Endothelial cell of umbilical vein (primary cell): ENCODE data around the gene ARHGEF16. TPM values are rescaled to one million over a fixed set of nuclear protein-coding genes. Genes with fewer than 3 reads are reported as not detected.

Source experiments
- BruUV-seq: library from RNA; stranded (reverse); fragments of 400-500 nt; replicated peaks from 2 replicates; lab custom pipeline; 2021; lab: Mats Ljungman, UMichigan
- CTCF ChIA-PET: fragments of 300-600, 350-600 bp; sonication (Branson Sonifier 250); formaldehyde crosslinking; loops from one replicate; lab custom pipeline; 2021; ENCODE audit warnings: antibody characterized with exemption, inconsistent platforms; lab: Charles Lee
- POLR2A ChIA-PET: fragments of 300-600, 350-600 bp; sonication (Branson Sonifier 250); formaldehyde crosslinking; loops from one replicate; lab custom pipeline; 2021; ENCODE audit warnings: antibody characterized with exemption, inconsistent platforms; lab: Charles Lee
- DNase-seq: peaks from one replicate; pipeline ENCODE4 v3.0.0-alpha.2; 2011; ENCODE audit warnings: low read depth, low spot score
- FAIRE-seq: peaks from 2 replicates; lab custom pipeline; 2011; peaks lifted over from hg19 to GRCh38; lab: Jason Lieb, UNC
- H2AFZ ChIP-seq: 2 replicates; pipeline ENCODE4 v1.6.0; 2012; ENCODE audit warnings: low read depth, low read length, control low read depth, inconsistent platforms
- H3K27ac ChIP-seq: 2 replicates; pipeline ENCODE4 v1.5.1; 2011; ENCODE audit warnings: low read depth, mild to moderate bottlenecking, control low read depth, low read length, moderate library complexity; ENCODE audit not compliant: insufficient read depth
- H3K27me3 ChIP-seq, 2 experiments: 2 replicates each; pipeline versions ENCODE4 v1.6.0 to v1.6.1; 2011; ENCODE audit warnings: low read length in 2 of 2, mixed read lengths in 1 of 2; ENCODE audit not compliant: control insufficient read depth in 2 of 2, insufficient read depth in 2 of 2
- H3K36me3 ChIP-seq, 2 experiments: 2 replicates in 1 of 2; 3 replicates in 1 of 2; pipeline ENCODE4 v1.5.1; 2011; ENCODE audit warnings: low read length in 2 of 2, mild to moderate bottlenecking in 1 of 2, moderate library complexity in 1 of 2; ENCODE audit not compliant: control insufficient read depth in 2 of 2, insufficient read depth in 2 of 2; ENCODE audit errors: extremely low read depth in 1 of 2
- H3K4me1 ChIP-seq: 3 replicates; pipeline ENCODE4 v1.5.1; 2011; ENCODE audit warnings: mild to moderate bottlenecking, low read length; ENCODE audit not compliant: control insufficient read depth, insufficient read depth; ENCODE audit errors: extremely low read depth
- H3K4me2 ChIP-seq: 2 replicates; pipeline ENCODE4 v1.6.1; 2011; ENCODE audit warnings: low read length, control low read depth, mixed read lengths; ENCODE audit not compliant: insufficient read depth
- H3K4me3 ChIP-seq, 3 experiments: fragments of 200-600 bp in 1 of 3; sonication (generic), shearing (Covaris generic) in 1 of 3; replicated peaks in 1 of 3; 2 replicates each; pipeline ENCODE4 v1.5.1; 2011 to 2016; ENCODE audit warnings: control low read depth in 3 of 3, low read length in 3 of 3, mild to moderate bottlenecking in 2 of 3, inconsistent platforms in 1 of 3, low read depth in 1 of 3, moderate library complexity in 1 of 3; ENCODE audit not compliant: insufficient read depth in 1 of 3
- H3K79me2 ChIP-seq: 2 replicates; pipeline ENCODE4 v1.6.0; 2012; ENCODE audit warnings: low read length, inconsistent platforms; ENCODE audit not compliant: control insufficient read depth, insufficient read depth
- H3K9ac ChIP-seq: replicated peaks from 2 replicates; pipeline ENCODE3; 2011; ENCODE audit warnings: low read length, control low read depth; ENCODE audit not compliant: insufficient read depth; ENCODE audit errors: extremely low read depth
- H3K9me1 ChIP-seq: replicated peaks from 3 replicates; pipeline ENCODE4 v1.6.0; 2011; ENCODE audit warnings: mild to moderate bottlenecking, low read length; ENCODE audit not compliant: control insufficient read depth, insufficient read depth; ENCODE audit errors: extremely low read depth
- H3K9me3 ChIP-seq: replicated peaks from 2 replicates; pipeline ENCODE4 v1.5.1; 2012; ENCODE audit warnings: low read length, inconsistent platforms; ENCODE audit not compliant: control insufficient read depth, insufficient read depth
- H4K20me1 ChIP-seq: replicated peaks from 2 replicates; pipeline ENCODE3; 2011; ENCODE audit warnings: mild to moderate bottlenecking, low read length; ENCODE audit not compliant: control insufficient read depth, insufficient read depth; ENCODE audit errors: extremely low read depth
- JUN ChIP-seq: IDR thresholded peaks from 2 replicates; pipeline ENCODE4 v1.6.1; 2011; ENCODE audit warnings: borderline replicate concordance, low read depth; ENCODE audit not compliant: insufficient read length, insufficient read depth
- MYC ChIP-seq: IDR thresholded peaks from one replicate; pipeline ENCODE4 v1.6.1; 2011; ENCODE audit warnings: mild to moderate bottlenecking, low read depth, low read length
- dilution Hi-C: fragments of 300-500 bp; cut with MboI; formaldehyde crosslinking; loops from one replicate; pipeline ENCODE4 v1.15.0; 2019; ENCODE audit warnings: low sequenced_read_pairs; ENCODE audit not compliant: extremely low pct_ligation_motif_present
- intact Hi-C: fragments of 100-400 bp; cut with micrococcal nuclease; formaldehyde crosslinking; loops from one replicate; pipeline ENCODE4 v1.10.0; 2022
- polyA plus RNA-seq, 4 experiments: library from polyadenylated mRNA; depleted of rRNA in 3 of 4; stranded (reverse) in 3 of 4; unstranded in 1 of 4; fragments of >200 nt; gene quantifications; 2 replicates each; pipeline versions ENCODE4 v1.2.1 to v1.2.3, GENCODE V29; 2011 to 2012; ENCODE audit warnings: missing spikeins in 1 of 4
- total RNA-seq: library from RNA; stranded (reverse); gene quantifications from 2 replicates; pipeline ENCODE4 v1.2.3, GENCODE V29; 2021
- TF ChIP-seq, protein P1 (sequence below), 2 donors: IDR thresholded peaks; 1 replicate in 1 of 2; 2 replicates in 1 of 2; pipeline ENCODE4 v1.5.1; 2011; ENCODE audit warnings: low read length in 2 of 2, mild to moderate bottlenecking in 2 of 2, moderate library complexity in 2 of 2, control low read depth in 1 of 2, inconsistent platforms in 1 of 2, low read depth in 1 of 2; ENCODE audit not compliant: insufficient read depth in 1 of 2; ENCODE audit errors: extremely low read depth in 1 of 2
- TF ChIP-seq, protein P2 (sequence below): IDR thresholded peaks from 2 replicates; pipeline ENCODE4 v1.6.1; 2011; ENCODE audit not compliant: insufficient read depth, insufficient read length

Gene ARHGEF16
- total and polyA plus RNA-seq, 2 donors (not counting 3 experiments of a cell fraction or from before 2014, with no cell fraction given): 0.52 to 1.3 TPM

DNA sequence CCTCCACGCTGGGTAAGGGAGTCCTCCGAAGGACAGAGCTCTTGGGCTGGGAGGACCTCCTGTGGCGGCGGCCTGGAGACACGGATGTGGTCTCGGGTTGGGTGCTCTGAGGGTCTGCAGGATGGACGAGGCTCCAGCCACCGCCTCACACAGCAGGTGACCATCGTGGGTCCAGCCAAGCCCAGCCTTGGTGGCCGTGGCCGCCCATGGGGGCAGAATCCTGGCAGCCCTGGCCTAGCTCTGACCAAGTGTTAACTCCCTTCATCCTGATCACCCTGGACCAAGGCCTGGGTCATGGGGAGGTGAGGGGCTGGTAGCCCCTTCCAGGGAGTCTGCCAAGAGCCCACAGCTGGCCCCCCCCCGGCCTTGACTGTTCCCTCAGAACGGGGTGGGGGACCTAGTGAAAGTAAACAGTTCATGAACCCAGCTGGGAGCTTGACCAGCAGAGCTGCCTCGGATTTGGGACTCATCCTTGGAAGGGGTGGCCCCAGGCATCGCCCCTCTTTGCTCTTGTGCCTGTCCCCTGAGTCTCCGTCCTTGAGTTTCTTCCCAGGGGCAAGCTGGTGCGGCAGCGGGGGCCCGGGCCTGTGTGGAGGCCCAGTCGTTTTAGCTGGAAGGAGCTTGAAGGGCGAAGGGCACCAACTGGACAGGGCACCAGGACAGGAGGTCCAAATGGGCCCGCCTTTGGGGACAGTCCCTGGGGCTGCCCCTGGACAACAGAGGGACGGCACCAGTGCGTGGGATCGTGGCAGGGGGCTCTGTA, 17.8 kb downstream of the ARHGEF16 start:
- ChIA-PET CTCF (interaction anchor here (0.9 to 3.8 kb wide), 9 partner anchors 10 to 157 kb away, joined by 3 to 82 read pairs (median 7); no protein-coding TSS in a partner anchor), POLR2A (no interaction called here)
- dilution Hi-C loops (no loop called here), intact Hi-C loops (no loop called here)
- H3K27ac ChIP-seq: no peak overlapping the region
- H3K4me3 ChIP-seq: no peak overlapping the region
- no peaks in the 10 kb centered on the region for H3K9me1 ChIP-seq
- no peak overlapping the region for H3K9ac ChIP-seq
- peaks cover 4% of the 10 kb centered on the region for H3K4me1 ChIP-seq
- H4K20me1 ChIP-seq: no peaks in the 10 kb centered on the region
- no TSS peak for BruUV-seq
- no peak overlapping the region for H3K4me2 ChIP-seq
- FAIRE-seq (no peak), DNase-seq (no peak)
- H2AFZ ChIP-seq: no peak overlapping the region
- H3K9me3 ChIP-seq: no peaks in the 10 kb centered on the region
- TF ChIP-seq, protein P1, sequence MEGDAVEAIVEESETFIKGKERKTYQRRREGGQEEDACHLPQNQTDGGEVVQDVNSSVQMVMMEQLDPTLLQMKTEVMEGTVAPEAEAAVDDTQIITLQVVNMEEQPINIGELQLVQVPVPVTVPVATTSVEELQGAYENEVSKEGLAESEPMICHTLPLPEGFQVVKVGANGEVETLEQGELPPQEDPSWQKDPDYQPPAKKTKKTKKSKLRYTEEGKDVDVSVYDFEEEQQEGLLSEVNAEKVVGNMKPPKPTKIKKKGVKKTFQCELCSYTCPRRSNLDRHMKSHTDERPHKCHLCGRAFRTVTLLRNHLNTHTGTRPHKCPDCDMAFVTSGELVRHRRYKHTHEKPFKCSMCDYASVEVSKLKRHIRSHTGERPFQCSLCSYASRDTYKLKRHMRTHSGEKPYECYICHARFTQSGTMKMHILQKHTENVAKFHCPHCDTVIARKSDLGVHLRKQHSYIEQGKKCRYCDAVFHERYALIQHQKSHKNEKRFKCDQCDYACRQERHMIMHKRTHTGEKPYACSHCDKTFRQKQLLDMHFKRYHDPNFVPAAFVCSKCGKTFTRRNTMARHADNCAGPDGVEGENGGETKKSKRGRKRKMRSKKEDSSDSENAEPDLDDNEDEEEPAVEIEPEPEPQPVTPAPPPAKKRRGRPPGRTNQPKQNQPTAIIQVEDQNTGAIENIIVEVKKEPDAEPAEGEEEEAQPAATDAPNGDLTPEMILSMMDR (IDR thresholded peaks at IDR 0.05; ENCODE audit: extremely low read depth in 1 of 2, insufficient read depth in 1 of 2, low read depth in 1 of 2, low read length in 2 of 2): no peak
- TF ChIP-seq MYC (no peak), JUN (no peak)
- H3K79me2 ChIP-seq: no peaks in the 10 kb centered on the region
- H3K36me3 ChIP-seq: no peaks in the 10 kb centered on the region
- no peaks in the 10 kb centered on the region for H3K27me3 ChIP-seq

DNA sequence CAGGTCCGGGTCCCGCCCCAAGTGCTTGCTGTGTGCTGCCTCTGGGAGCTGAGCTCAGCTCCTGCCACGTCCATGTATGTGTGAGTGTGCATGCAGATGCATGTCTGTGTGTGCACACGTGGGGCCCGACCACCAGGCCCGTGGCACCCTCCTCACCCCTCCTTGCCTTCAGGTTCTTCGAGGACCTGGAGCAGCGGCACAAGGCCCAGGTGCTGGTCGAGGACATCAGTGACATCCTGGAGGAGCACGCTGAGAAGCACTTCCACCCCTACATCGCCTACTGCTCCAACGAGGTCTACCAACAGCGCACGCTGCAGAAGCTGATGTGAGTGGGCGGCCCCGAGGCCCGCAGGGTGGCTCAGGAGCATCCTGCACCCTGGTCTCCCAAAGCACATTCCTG, 18.4 kb downstream of the ARHGEF16 start:
- Histone ChIP-seq H3K36me3 (no peaks in the 10 kb centered on the region), H3K9ac (no peak overlapping the region), H3K27me3 (no peaks in the 10 kb centered on the region), H3K9me1 (no peaks in the 10 kb centered on the region), H3K79me2 (no peaks in the 10 kb centered on the region), H4K20me1 (no peaks in the 10 kb centered on the region), H2AFZ (no peak overlapping the region), H3K9me3 (no peaks in the 10 kb centered on the region), H3K27ac (no peak overlapping the region), H3K4me2 (no peak overlapping the region), H3K4me3 (no peak overlapping the region), H3K4me1 (peaks cover 4% of the 10 kb centered on the region)
- no TSS peak for BruUV-seq
- no peak for DNase-seq
- POLR2A ChIA-PET: no interaction called here
- intact Hi-C loops (no loop called here), dilution Hi-C loops (no loop called here)
- CTCF ChIA-PET: interaction anchor here (0.7 to 3.8 kb wide), 4 partner anchors 10 to 147 kb away, joined by 3 to 82 read pairs (median 12); no protein-coding TSS in a partner anchor
- TF ChIP-seq, protein P2, sequence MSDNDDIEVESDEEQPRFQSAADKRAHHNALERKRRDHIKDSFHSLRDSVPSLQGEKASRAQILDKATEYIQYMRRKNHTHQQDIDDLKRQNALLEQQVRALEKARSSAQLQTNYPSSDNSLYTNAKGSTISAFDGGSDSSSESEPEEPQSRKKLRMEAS: no peak
- no peak for FAIRE-seq
